PFSK-1 (cell line): ENCODE measurements around the gene ATG4B.

Source experiments
- FOXP2 ChIP-seq: optimal IDR thresholded peaks from 2 replicates; pipeline ENCODE3; 2011; ENCODE audit warnings: borderline replicate concordance, control low read depth, inconsistent platforms; ENCODE audit not compliant: insufficient read depth; ENCODE audit errors: extremely low read length, extremely low read depth
- POLR2AphosphoS5 ChIP-seq: IDR thresholded peaks from 2 replicates; pipeline ENCODE4 v1.6.1; 2012; ENCODE audit warnings: low read depth, mild to moderate bottlenecking, control low read depth, low read length, moderate library complexity
- REST ChIP-seq, 2 experiments: IDR thresholded peaks; 2 replicates each; pipeline versions ENCODE4 v1.6.1 to v1.8.0; 2011 to 2012; ENCODE audit warnings: low read depth in 2 of 2, low read length in 2 of 2, control low read depth in 1 of 2, inconsistent platforms in 1 of 2, mild to moderate bottlenecking in 1 of 2, moderate library complexity in 1 of 2; ENCODE audit not compliant: insufficient read depth in 1 of 2
- SIN3A ChIP-seq: IDR thresholded peaks from 2 replicates; pipeline ENCODE4 v1.6.1; 2012; ENCODE audit warnings: mild to moderate bottlenecking, low read length, moderate library complexity, borderline replicate concordance; ENCODE audit not compliant: insufficient read depth
- TAF1 ChIP-seq: IDR thresholded peaks from 2 replicates; pipeline ENCODE4 v1.6.1; 2012; ENCODE audit warnings: low read length, control low read depth, borderline replicate concordance; ENCODE audit not compliant: insufficient read depth

The ATG4B gene

DNA sequence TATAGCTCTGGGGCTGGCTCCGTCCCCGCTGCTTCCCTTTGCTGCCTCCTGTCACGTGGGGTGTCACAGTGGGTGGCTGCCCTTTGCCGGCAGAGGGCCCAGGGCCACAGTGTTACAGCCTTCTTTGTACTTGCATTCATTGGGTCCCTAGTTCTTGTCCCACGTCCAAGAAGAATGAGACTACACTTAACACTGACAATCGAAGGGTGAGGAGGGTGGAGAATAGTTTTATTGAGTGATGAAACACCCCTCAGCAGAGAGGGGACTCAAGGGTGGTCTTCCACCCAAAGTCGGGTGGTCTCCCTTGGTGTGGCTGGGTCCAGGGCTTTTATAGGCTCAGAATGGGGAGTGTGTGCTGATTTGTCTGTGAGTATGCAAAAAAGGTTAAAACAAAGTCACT, 1.9 kb downstream of the ATG4B start:
- TF ChIP-seq FOXP2: no peak
- no peak for TF ChIP-seq POLR2AphosphoS5
- no peak for TF ChIP-seq SIN3A
- TF ChIP-seq REST (IDR thresholded peaks at IDR 0.05; ENCODE audit: insufficient read depth in 1 of 2, low read depth in 2 of 2, low read length in 2 of 2): no peak
- TF ChIP-seq TAF1: no peak

- no peak for TF ChIP-seq REST (IDR thresholded peaks at IDR 0.05; ENCODE audit: insufficient read depth in 1 of 2, low read depth in 2 of 2, low read length in 2 of 2)
- TF ChIP-seq SIN3A: no peak
- TF ChIP-seq POLR2AphosphoS5: no peak
- no peak for TF ChIP-seq FOXP2
- no peak for TF ChIP-seq TAF1
Observed at GRCh38 chr2:241640165-241640795, 2.8 kb downstream of the ATG4B start.

DNA sequence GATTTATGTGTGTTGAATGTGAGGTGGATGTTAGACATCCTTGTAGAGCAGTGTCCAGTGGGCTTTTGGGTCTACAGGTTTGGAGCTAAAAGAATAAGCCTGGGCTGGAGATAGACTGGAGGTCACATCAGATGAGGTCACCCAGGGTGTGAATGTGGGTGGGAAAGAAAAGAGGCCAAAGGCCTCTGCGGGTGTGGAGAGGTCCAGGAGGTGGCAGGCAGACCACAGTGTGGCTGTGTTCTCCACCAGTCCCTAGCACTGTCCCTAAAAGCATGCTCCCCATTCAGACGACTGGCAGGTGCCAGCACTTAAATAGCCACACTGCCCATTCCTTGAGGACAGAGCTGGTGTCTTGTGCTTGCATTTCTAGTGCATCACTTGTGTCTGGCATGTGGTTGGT, 4.1 kb downstream of the ATG4B start:
- TF ChIP-seq REST (IDR thresholded peaks at IDR 0.05; ENCODE audit: insufficient read depth in 1 of 2, low read depth in 2 of 2, low read length in 2 of 2) (no peak), POLR2AphosphoS5 (no peak), TAF1 (no peak), SIN3A (no peak), FOXP2 (no peak)

DNA sequence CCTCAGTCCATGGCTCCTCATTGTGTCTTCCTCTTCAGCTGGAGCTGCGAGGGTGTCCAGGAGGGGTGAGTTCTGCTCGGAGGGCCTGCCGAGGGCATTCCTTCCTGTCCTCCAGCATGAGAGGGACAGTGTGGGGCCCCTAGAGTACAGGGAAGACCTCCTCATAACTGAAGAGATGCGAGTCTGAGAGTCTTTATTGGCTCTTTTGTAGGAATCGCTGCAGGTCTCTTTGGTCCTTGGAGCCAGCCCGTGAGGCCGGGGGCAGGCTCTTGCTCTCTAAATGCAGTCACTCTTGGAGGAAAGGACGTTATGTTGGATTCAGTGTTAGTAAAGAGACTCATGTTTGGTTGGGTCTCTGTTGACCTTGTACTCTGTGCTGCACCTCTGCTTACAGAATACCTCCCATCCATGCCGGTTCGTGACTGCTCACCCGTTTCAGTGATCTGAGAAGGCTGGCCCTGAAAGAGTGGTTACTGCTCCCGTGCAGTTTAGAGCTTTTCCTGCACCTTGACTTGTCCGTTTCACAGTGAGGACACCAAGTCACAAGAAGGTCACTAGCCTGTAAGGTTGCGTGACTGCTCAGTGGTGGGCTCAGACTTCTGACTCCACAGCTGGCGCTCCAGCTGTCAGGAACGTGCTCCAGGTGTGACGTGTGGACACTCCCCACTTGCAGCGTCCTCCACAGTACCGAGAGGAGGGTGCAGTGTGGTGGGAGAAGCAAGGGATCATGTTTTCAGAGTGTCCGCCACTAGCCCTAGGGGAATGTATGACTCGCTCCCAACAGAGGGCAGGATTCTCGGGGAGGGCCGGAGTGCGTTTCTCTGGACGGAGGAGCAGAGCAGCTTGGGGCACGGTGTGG, 7.8 kb downstream of the ATG4B start:
- TF ChIP-seq SIN3A: no peak
- no peak for TF ChIP-seq REST (IDR thresholded peaks at IDR 0.05; ENCODE audit: insufficient read depth in 1 of 2, low read depth in 2 of 2, low read length in 2 of 2)
- TF ChIP-seq TAF1: no peak
